GM21515 (cell line): ENCODE measurements around the gene NKAIN2.
"Not testable (repeated sequence)": the region's sequence is repeated elsewhere in the genome, so short reads cannot be mapped to it uniquely, and the experiment has no call there.

ENCODE experiments used
- ATAC-seq: cut with Tn5 transposase; IDR thresholded peaks from one replicate; pipeline ENCODE4 v1.9.1; 2021; ENCODE audit not compliant: unreplicated experiment

Gene NKAIN2

DNA sequence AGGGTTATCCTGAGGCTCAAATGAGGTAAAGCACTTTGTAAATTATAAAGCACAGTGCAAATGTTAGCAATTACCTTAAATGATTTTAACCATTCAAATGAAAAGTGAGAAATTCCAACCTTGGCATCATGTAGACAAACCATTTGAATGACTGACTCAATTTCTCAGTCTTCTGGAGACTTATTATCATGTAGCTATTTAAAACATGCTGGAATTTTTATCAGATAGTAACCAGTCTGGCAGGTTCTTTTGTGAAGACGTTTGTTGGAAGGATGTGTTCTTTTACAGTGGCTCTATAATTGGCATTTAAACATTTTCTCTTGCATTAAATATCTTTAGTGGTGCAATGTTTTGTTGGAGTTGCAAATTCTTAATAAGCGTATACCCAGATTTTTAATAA lies 386.6 kb downstream of the NKAIN2 start:
- ATAC-seq: no peak

DNA sequence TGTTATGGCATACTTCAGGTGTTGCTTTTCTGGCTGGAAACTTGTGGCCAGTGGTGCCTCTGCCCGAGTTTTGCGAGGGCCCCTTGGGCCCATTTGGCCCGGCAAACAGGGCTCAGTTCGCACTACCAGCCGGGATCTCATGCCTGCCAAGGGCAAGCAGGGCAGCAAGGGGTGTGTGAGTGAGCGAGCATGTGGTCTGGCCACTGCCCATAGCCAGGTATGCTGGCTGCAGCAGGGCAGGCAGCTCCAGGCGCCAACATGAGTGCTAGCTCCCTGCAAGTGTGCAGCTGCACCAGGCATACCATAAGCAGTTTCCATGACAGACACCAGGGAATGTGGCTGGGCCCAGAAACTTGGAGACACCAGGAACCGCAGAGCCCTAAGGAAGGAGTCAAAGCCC lies 389.5 kb downstream of the NKAIN2 start:
- ATAC-seq: no peak

DNA sequence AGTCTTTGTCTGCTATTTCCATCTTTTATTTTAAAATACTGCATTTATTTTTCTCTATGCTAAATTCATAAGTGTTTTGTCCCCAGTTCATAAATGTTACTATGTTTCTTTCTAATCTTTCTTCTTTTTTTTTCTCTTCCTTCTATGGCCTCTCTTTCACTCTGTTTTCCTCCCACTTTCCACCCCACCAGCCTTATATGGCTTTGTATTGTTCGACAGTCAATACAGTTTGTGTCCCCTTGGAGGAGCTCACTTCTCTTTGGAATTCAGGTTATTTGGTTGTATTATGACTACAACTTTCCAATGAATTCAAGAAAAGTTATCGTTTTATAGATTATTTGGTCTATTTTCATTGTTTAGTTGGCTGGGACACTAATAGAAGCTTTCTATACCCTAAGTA lies 393.5 kb downstream of the NKAIN2 start:
- no peak for ATAC-seq

DNA sequence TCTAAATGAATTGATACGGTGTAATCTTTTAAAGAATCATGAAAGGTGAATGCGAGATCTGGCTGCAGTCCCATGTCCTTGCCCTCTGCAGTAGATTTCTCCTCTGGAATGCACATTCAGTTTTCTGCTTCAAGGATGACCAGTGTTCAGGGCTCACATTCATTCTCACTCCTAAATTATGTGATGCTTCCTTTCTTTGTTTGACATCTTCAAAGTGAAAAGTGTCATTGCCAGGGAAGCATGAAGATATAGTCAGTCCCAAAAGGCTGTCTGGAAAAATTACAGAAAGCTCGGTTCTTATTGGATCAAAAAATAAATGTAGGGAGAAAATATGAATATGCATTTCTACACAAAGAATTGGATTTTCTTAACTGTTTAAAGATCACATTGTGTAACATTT lies 395.6 kb downstream of the NKAIN2 start:
- ATAC-seq: no peak

DNA sequence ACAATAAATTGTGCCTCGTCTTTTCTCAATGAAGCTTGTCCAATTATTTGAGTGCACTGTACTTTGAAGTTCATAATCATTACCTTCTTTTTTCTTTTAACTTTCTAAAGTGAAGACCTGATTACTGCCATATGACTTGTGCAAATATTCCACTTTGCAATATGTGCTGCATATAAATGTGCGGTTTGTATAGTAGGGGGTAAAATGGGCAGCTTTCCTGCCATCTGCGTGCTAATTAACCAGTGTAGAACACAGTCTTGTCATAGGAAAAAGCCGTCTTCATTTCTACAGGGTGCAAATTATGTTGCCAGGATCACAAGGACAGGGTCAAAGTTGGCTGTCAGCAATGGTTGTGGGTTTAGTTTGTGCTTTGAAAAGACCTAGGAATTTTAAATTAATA lies 397.0 kb downstream of the NKAIN2 start:
- no peak for ATAC-seq

DNA sequence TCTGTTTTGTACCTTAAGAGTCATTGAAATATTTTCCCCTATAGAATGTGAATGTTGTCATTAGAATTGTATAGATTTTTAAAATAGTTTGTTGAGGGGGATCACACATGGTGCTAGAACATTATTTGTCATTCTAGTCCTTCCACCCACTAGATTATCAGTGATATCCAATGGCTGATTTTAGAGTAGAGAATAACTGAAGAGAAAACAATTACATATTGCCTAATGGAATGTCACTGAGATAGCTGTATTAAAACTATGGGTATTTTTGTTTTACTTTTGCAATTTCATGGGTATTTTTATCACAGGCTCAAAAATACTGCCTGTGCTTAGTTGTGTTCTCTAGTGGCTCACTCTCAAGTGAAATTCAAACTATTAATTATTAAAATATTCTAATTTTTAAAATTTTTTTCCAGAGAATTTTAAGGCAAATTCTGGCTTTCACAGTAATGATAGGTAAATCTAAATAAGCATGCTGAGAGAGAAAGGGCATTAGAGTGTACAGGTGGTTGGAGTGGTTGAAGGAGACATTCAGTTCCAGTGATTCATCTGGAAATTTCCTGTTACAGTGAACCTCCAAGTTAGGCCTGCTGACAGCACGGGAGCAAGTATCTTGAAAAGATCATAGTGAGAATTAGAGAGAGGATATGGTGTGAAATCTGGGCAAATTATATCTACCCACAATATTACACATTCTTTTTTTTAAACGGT lies 399.6 kb downstream of the NKAIN2 start:
- ATAC-seq: no peak

DNA sequence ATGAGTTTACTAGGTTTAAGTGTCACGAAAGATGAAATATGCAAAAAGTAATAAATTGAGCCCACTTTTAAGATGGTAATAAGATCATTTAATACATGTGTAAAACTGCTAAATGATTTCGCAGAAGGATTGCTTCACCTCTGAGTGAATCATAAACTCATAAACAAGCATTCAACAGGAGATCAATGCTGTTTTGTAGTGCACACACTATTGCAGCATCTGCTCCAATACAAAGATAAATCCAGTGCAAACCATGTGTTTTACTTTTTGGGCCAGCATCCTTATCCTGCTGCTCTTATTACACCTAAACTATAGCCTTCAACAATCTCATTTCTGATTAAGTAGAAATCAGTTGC lies 400.1 kb downstream of the NKAIN2 start:
- ATAC-seq: no peak

DNA sequence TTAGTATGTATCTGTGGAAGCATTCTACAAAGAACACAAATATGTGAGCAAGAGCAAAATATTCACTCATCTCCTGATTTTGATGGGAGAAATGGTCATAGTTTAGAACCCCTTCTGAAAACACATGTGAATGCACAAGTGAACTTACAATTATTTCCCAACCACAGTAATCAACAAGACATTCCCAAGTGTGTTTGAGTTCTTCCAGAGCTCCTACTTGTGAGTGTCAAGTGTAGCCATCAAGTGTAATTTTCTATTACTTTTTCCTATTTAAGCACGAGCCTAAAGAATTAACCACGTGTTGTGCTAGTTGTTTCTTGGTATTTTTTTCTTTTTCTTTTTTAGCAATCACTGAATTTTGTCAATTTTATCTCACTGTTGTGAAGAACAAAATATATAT lies 402.3 kb downstream of the NKAIN2 start:
- ATAC-seq: no peak

DNA sequence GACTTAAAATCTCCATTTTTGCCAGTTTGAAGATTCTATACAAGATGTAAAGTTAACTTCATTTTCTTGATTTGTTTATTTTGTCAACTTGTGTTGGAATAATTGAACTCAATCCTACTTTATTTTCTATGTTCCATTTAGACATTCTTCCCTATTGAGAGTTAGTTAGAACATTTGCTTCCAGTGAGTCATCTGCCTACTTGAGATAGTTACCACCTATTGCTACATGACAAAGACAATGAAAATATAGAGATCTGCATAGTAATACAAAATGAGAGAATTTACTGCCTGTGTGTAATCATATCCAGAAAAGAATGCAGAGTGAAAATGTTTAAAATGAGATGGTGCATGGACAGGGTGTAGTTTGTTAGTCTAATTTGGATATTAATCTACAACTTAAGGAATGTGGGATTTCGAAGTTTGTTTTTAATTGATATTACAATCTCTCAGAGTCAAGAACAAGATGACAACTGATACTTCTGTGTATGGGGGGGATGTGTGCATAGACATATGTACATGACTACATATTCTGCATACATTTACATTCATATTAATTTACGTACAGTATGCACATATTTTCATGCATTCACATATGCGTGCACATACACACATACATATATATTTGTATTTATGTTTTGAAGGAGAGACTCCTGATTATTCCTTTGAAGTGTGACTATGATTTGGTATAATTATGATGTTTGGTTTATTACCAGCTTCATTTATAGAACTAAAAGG lies 420.1 kb downstream of the NKAIN2 start:
- ATAC-seq: no peak

DNA sequence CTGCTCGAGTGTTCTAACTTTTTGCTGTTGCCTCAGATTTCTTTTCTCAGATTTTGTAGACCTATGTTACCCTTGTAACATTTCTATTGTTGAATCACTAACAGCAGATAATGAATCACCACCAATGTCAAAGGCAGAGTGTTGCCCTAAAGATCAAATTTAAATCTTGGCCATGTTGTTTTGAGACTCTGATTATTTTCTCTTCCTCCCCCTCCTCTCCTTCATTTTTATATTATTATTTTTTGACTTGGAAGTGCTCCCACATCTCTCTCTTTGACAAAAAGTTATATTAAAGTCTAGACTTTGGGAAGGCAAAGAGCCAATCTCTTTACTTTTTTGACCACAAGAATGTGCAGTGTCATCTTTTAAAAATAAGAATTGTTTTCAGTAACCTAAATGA lies 422.7 kb downstream of the NKAIN2 start:
- no peak for ATAC-seq

DNA sequence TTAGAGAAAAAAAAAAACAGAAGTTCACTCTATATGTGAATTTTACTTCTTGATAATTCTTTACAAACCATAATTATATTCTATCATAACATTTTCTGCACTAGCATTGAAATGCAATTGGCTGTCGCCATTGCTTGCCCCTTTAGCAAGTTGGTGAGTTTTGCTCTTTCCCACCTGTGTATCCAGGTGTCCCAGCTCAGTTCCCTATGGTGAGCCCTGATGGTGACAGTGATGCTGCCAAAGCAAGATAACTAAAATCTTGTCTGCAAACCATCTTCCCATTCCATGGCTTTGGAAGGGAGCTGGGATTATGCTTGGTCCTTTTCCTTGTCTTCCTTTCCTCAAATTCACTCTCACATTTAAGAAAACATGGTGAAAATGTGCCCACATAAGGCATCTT lies 429.6 kb downstream of the NKAIN2 start:
- ATAC-seq: no peak

DNA sequence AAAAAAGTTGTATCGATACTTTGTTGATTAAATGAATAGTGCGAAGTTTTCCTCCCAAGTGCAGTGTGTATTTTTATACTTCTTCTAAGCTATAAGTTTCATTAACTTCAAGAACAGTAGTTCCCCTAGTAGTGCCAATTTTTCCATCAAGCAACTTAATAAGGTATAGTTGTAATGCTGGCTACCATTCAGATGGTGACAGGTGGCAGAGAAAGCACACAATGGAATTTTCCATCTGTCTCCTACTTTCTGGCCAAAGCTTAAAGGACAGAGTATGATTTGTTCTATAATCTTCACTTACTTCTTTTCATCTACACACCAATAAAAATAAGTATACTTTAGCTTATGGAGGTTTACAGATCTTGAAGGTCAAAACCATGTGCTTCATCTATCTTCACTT lies 431.1 kb downstream of the NKAIN2 start:
- no peak for ATAC-seq

DNA sequence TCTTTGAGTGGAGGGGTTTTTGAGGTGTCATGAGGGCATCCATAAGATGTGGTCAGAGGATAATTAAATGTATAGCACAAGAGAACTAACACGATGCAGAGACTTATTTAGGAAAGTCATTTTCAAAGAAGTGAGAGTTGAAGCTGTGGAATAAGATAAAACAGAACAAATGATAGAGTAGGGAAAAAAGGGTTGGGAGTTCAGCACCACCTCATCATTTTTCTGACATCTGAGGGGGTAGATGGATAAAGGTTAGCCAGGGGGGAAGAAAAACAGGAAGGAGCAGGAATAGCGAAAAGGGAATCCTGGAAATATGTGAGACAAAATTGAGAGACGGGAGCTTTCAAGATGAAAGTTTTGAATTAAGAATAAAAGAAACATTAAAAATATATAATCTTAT lies 434.2 kb downstream of the NKAIN2 start:
- ATAC-seq: no peak

DNA sequence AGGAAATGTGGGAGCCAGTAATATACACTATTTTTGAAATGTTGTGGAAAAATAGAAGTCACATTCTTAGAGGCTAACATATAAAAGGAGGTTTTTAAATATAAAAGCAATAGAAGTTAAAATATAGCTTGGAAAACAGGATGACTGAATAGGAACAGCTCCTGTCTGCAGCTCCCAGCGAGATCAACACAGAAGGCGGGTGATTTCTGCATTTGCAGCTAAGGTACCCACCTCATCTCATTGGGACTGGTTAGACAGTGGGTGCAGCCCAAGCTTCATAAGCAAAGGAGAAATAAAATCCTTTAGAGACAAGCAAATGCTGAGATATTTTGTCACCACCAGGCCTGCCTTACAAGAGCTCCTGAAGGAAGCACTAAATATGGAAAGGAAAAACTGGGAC lies 434.7 kb downstream of the NKAIN2 start:
- not testable (repeated sequence) for ATAC-seq

DNA sequence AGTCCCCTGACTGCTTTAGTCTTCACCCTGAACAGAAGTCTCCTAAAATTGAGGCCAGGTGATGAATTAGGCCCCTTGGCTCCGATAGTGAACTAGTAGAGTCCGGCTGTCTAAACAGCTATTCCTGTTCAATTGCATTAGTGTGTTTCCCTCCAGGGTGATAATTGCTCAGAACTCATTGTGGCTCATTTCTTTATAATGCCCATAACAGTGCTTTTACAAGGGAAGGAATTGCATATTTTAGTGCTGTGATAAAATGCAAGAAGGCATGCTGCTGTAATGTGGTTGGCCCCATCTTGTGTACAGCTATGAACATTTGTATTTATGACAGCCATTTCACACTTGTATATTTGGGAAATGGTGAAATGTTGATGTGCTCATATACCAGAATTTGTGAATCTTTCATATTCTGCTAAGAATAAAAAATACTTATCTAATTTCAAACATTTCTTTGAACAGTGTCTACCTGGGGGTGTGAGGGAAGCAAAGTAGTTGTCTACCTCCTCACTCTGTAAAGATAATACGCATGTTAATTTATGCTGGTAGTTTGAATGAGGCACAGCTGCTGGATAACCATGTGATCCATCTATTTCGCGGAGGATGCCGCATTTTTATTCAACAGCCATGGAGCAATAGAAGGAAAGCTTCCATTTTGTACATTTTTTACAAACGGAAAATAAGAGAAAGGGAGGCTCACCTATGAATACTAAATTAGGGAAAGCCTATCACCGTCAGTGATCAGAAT lies 451.4 kb downstream of the NKAIN2 start:
- no peak for ATAC-seq

DNA sequence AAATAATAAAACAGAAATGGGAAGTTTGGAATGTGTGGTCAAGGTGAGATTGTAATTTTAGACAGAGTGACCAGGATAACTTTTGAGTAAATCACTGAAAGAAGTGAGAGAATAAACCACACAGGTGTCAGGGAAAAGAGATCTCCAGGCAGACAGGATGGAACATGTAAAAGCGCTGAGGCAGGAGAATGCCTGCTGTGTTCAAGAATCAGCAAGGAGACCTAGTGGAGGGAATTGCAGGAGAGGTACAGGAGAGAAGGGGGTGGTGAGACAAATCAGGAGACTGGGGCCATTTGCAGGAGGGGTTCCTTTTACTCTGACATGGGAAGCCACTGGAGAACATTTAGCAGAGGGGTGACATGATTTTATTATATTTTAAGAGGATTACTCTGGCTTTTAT lies 456.7 kb downstream of the NKAIN2 start:
- no peak for ATAC-seq

DNA sequence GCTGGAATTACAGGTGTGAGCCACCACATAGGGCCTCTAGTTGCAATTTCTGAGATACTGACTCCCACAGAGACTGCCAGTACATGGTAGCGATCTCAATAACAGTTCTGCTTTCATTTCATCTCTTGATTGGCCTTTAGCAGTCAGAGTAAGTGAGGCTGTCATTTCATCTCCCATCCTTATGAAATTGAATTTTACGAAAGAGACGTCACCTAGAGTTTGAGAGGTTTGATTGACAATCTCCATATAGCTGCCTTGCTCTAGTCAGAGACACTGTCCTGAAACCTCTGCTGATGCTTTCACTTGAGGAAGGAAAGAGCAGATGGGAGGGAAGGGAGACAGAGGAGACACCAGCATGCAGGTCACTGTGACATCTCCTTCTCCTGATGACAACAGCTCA lies 466.1 kb downstream of the NKAIN2 start:
- ATAC-seq: no peak

DNA sequence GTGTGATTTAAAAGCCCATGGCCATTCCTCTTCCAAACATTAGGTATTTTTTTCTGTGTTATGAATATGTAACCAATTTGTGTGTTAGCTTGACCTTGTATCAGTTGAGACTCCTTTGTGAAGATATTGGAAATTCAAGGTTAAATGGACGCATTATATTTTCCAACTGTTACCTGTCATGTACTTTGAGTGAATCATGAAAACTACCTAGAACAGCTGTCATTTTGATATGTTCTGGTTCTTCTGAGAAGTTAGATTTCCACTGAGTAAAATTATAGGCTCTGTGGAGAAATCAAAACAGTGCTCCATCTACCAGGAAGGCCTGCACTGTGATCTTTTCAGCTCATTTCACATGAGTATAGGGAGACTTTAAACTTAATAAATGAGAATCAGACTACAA lies 470.0 kb downstream of the NKAIN2 start:
- ATAC-seq: no peak

DNA sequence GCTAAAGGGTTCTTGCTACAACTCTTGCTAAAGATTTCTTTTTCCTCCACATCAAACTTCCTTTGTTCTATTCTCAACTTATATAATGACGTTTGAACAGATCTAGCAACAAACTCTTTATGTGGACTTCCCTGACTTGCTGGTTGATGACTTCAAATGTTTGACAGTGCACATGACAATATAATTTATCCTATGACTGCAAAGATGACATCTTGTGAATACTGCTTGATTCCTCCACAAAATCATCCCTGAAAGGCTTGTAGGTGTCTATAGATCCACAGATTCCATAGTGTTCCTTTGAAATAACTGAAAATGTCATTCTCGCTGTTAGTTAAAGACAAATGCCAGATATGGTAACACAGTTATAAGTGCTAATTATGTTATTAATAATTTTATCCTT lies 478.9 kb downstream of the NKAIN2 start:
- ATAC-seq: no peak

DNA sequence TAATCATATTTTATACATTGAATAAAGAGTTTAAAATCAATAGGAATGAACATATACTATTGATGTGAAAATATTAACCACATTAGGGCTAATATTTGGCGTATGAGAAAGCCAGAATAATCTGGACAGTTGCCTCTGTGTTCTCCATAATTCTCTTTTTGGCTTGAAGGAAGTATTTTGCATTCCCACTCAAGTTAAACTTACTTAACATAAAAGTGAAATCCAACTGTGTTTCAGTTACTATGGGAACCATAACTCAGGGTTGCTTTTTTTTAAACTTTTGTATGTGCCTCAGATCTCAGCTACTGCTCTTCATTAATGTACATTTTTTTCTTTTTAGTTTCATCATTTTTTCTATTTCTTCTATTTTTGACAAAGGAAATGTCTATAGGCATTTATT lies 479.8 kb downstream of the NKAIN2 start:
- ATAC-seq: no peak

DNA sequence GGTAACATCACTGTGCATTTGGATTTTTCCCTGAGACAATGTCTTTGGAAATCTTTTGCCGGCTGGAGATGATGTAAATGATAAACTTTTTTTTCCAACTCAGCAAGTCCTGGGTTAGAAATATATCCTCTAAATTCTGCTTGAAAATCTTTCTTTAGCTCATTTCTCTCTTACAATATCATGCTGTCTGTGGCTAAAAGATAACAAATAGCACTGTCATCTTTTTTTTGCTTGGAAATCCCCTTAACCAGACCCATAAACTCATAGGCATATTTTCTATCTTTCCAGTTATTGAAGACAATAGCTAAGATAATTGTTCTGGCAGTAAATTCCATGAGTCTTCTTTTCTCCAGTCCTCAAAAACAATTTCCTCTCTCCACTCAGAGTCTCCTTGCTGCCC lies 481.5 kb downstream of the NKAIN2 start:
- no peak for ATAC-seq

DNA sequence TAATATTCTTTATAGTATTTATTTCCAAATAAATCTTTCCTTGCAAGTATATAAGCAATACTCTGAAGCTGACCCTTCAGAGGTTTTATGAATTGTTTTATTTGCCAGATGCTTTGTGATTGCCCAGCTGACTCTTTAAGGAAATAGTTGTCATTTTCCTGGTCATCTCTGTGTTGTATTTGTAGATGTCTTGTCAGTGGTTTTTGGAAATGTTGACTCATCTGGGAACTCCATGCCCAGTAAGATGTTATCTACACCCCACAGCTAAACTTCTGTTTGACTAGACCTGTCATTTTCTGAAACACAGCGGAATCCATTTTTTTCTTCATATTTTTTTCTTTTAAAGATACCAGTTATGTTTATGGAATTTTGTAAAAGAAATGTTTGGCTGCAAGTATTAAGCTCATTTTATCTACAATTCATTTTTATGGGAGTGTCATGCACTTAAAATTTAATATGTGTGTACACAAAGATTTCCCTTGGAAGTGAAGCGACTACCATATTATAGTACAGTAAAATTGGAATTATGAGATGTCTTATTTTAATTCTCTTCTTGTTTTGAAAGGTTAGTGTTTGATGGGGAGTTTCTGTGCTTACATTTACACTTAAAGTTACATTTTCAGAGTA lies 491.0 kb downstream of the NKAIN2 start:
- no peak for ATAC-seq
